GM18873 (cell line): ENCODE measurements around the gene TTBK2.

ENCODE experiments used
- ATAC-seq: cut with Tn5 transposase; IDR thresholded peaks from one replicate; pipeline ENCODE4 v1.9.1; 2021; ENCODE audit warnings: mild to moderate bottlenecking, moderate library complexity, moderate number of reproducible peaks; ENCODE audit not compliant: unreplicated experiment, low FRiP score

TTBK2 gene

GRCh38 chr15:42836251-42836650 is 84.3 kb downstream of the TTBK2 start:
- ATAC-seq = no peak

GRCh38 chr15:42832576-42832975 is 88.0 kb downstream of the TTBK2 start:
- ATAC-seq = no peak

GRCh38 chr15:42826251-42826890 is 94.2 kb downstream of the TTBK2 start:
- ATAC-seq = no peak

GRCh38 chr15:42825599-42825998 is 95.0 kb downstream of the TTBK2 start:
- no peak for ATAC-seq

- ATAC-seq = no peak
Measured at GRCh38 chr15:42820811-42821210, 99.8 kb downstream of the TTBK2 start.

- ATAC-seq = no peak
Measured at GRCh38 chr15:42819786-42820185, 100.8 kb downstream of the TTBK2 start.

GRCh38 chr15:42811433-42811832 is 109.1 kb downstream of the TTBK2 start:
- no peak for ATAC-seq

- no peak for ATAC-seq
Measured at GRCh38 chr15:42808913-42809312, 111.7 kb downstream of the TTBK2 start.

GRCh38 chr15:42805266-42805665 is 115.3 kb downstream of the TTBK2 start:
- ATAC-seq = no peak

- ATAC-seq = no peak
Measured at GRCh38 chr15:42804739-42805138, 115.8 kb downstream of the TTBK2 start.

- no peak for ATAC-seq
Measured at GRCh38 chr15:42803436-42803835, 117.1 kb downstream of the TTBK2 start.

GRCh38 chr15:42802168-42802567 is 118.4 kb downstream of the TTBK2 start:
- no peak for ATAC-seq

- no peak for ATAC-seq
Measured at GRCh38 chr15:42800731-42801474, 119.7 kb downstream of the TTBK2 start.

GRCh38 chr15:42798802-42799201 is 121.8 kb downstream of the TTBK2 start:
- ATAC-seq = no peak

- no peak for ATAC-seq
Measured at GRCh38 chr15:42796955-42797782, 123.4 kb downstream of the TTBK2 start.

- ATAC-seq = no peak
Measured at GRCh38 chr15:42788725-42789124, 131.9 kb downstream of the TTBK2 start.

GRCh38 chr15:42786978-42787377 is 133.6 kb downstream of the TTBK2 start:
- ATAC-seq = no peak

- no peak for ATAC-seq
Measured at GRCh38 chr15:42785569-42785968, 135.0 kb downstream of the TTBK2 start.

- no peak for ATAC-seq
Measured at GRCh38 chr15:42784705-42785104, 135.9 kb downstream of the TTBK2 start.

- no peak for ATAC-seq
Measured at GRCh38 chr15:42782716-42783115, 137.9 kb downstream of the TTBK2 start.

GRCh38 chr15:42775416-42775815 is 145.2 kb downstream of the TTBK2 start:
- no peak for ATAC-seq
